Endothelial cell (in vitro differentiated cells): Measurements from ENCODE around the gene PFDN1. TPM values are rescaled to one million over a fixed set of nuclear protein-coding genes. Genes with fewer than 3 reads are reported as not detected.

Experiments used
- DNase-seq: peaks from one replicate; pipeline ENCODE4 v3.0.0; 2021; ENCODE audit warnings: low spot score
- H3K27ac Mint-ChIP-seq: one replicate; pipeline ENCODE4 v1.8.0; 2021; ENCODE audit warnings: mixed read lengths, inconsistent platforms; ENCODE audit not compliant: unreplicated experiment
- H3K27me3 Mint-ChIP-seq: one replicate; pipeline ENCODE4 v1.8.0; 2021; ENCODE audit warnings: mild to moderate bottlenecking, moderate library complexity, mixed read lengths, inconsistent platforms; ENCODE audit not compliant: unreplicated experiment
- H3K36me3 Mint-ChIP-seq: one replicate; pipeline ENCODE4 v1.8.0; 2021; ENCODE audit warnings: mild to moderate bottlenecking, low read depth, mixed read lengths, inconsistent platforms; ENCODE audit not compliant: unreplicated experiment
- H3K4me1 Mint-ChIP-seq: one replicate; pipeline ENCODE4 v1.8.0; 2021; ENCODE audit warnings: mild to moderate bottlenecking, mixed read lengths, inconsistent platforms; ENCODE audit not compliant: unreplicated experiment
- H3K4me3 Mint-ChIP-seq: one replicate; pipeline ENCODE4 v1.8.0; 2021; ENCODE audit warnings: mild to moderate bottlenecking, mixed read lengths, inconsistent platforms; ENCODE audit not compliant: unreplicated experiment
- H3K9me3 Mint-ChIP-seq: one replicate; pipeline ENCODE4 v1.8.0; 2021; ENCODE audit warnings: mixed read lengths, inconsistent platforms; ENCODE audit not compliant: unreplicated experiment
- total RNA-seq: library from RNA; stranded (reverse); fragmentation: NEBNext Ultra II Directional; extraction: Animal tissue kit (Norgen Biotek cat#: 25700); gene quantifications from one replicate; pipeline ENCODE4 v1.2.1, GENCODE V29; 2021; ENCODE audit not compliant: unreplicated experiment
- TF ChIP-seq, protein P1 (sequence below): fragments of 200-600 bp; sonication (generic); IDR thresholded peaks from one replicate; pipeline ENCODE4 v1.5.0; 2021; ENCODE audit warnings: antibody characterized with exemption; ENCODE audit not compliant: unreplicated experiment

PFDN1 gene
- total RNA-seq, 1 donor from 2014 or later: 86.2 TPM

- TF ChIP-seq, protein P1, sequence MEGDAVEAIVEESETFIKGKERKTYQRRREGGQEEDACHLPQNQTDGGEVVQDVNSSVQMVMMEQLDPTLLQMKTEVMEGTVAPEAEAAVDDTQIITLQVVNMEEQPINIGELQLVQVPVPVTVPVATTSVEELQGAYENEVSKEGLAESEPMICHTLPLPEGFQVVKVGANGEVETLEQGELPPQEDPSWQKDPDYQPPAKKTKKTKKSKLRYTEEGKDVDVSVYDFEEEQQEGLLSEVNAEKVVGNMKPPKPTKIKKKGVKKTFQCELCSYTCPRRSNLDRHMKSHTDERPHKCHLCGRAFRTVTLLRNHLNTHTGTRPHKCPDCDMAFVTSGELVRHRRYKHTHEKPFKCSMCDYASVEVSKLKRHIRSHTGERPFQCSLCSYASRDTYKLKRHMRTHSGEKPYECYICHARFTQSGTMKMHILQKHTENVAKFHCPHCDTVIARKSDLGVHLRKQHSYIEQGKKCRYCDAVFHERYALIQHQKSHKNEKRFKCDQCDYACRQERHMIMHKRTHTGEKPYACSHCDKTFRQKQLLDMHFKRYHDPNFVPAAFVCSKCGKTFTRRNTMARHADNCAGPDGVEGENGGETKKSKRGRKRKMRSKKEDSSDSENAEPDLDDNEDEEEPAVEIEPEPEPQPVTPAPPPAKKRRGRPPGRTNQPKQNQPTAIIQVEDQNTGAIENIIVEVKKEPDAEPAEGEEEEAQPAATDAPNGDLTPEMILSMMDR: no peak
- DNase-seq: no peak
- H3K27ac Mint-ChIP-seq: no peak overlapping the region
- peaks cover 9% of the 10 kb centered on the region for H3K36me3 Mint-ChIP-seq
- H3K9me3 Mint-ChIP-seq: no peaks in the 10 kb centered on the region
- H3K4me1 Mint-ChIP-seq: peaks cover 3% of the 10 kb centered on the region
- H3K27me3 Mint-ChIP-seq: peaks cover 9% of the 10 kb centered on the region
- H3K4me3 Mint-ChIP-seq: no peak overlapping the region
Measured at GRCh38 chr5:140227046-140227445, 75.9 kb downstream of the PFDN1 start.

GRCh38 chr5:140225396-140225795 lies 77.5 kb downstream of the PFDN1 start:
- H3K27me3 Mint-ChIP-seq: peaks cover 9% of the 10 kb centered on the region

GRCh38 chr5:140224658-140225057 lies 78.2 kb downstream of the PFDN1 start:
- no peak overlapping the region for H3K27ac Mint-ChIP-seq
- peaks cover 3% of the 10 kb centered on the region for H3K4me1 Mint-ChIP-seq
- TF ChIP-seq, protein P1: no peak
- H3K4me3 Mint-ChIP-seq: no peak overlapping the region
- H3K36me3 Mint-ChIP-seq: peaks cover 9% of the 10 kb centered on the region
- no peaks in the 10 kb centered on the region for H3K9me3 Mint-ChIP-seq
- H3K27me3 Mint-ChIP-seq: peaks cover 9% of the 10 kb centered on the region
- DNase-seq: no peak

More at GRCh38 chr5:140225396-140225795, 77.5 kb downstream of the PFDN1 start:
- Mint-ChIP-seq H3K36me3 (peaks cover 9% of the 10 kb centered on the region), H3K4me3 (no peak overlapping the region), H3K4me1 (peaks cover 3% of the 10 kb centered on the region), H3K9me3 (no peaks in the 10 kb centered on the region), H3K27ac (no peak overlapping the region)
- TF ChIP-seq, protein P1: no peak
- DNase-seq: no peak

GRCh38 chr5:140223567-140223966 lies 79.3 kb downstream of the PFDN1 start:
- peaks cover 9% of the 10 kb centered on the region for H3K36me3 Mint-ChIP-seq
- TF ChIP-seq, protein P1: no peak
- H3K4me1 Mint-ChIP-seq: peaks cover 3% of the 10 kb centered on the region
- no peaks in the 10 kb centered on the region for H3K9me3 Mint-ChIP-seq
- H3K27me3 Mint-ChIP-seq: peaks cover 9% of the 10 kb centered on the region
- no peak for DNase-seq
- H3K4me3 Mint-ChIP-seq: no peak overlapping the region
- H3K27ac Mint-ChIP-seq: no peak overlapping the region

- peaks cover 9% of the 10 kb centered on the region for H3K36me3 Mint-ChIP-seq
- peaks cover 9% of the 10 kb centered on the region for H3K27me3 Mint-ChIP-seq
- no peak overlapping the region for H3K27ac Mint-ChIP-seq
- H3K4me3 Mint-ChIP-seq: no peak overlapping the region
- H3K9me3 Mint-ChIP-seq: no peaks in the 10 kb centered on the region
- TF ChIP-seq, protein P1: no peak
- H3K4me1 Mint-ChIP-seq: peaks cover 6% of the 10 kb centered on the region
- DNase-seq: no peak
Measured at GRCh38 chr5:140222416-140222815, 80.5 kb downstream of the PFDN1 start.
